ENCODE results near the gene PRKCH.

Gene PRKCH

GRCh38 chr14:61338457-61338856, 17.1 kb downstream of the PRKCH start:
- DNase-seq: no peak

- DNase-seq: no peak
These were observed 20.2 kb downstream of the PRKCH start for GRCh38 chr14:61341275-61342206.

GRCh38 chr14:61342486-61342885, 21.1 kb downstream of the PRKCH start:
- peak; percentile 86 for DNase-seq

- no peak for DNase-seq
These were observed 21.6 kb downstream of the PRKCH start for GRCh38 chr14:61342932-61343331.

GRCh38 chr14:61343471-61343870, 22.1 kb downstream of the PRKCH start:
- DNase-seq: no peak

- no peak for DNase-seq
These were observed 22.6 kb downstream of the PRKCH start for GRCh38 chr14:61343991-61344405.

- no peak for DNase-seq
These were observed 23.2 kb downstream of the PRKCH start for GRCh38 chr14:61344437-61345150.

- no peak for DNase-seq
These were observed 23.7 kb downstream of the PRKCH start for GRCh38 chr14:61345151-61345482.

GRCh38 chr14:61346221-61346620, 24.8 kb downstream of the PRKCH start:
- no peak for DNase-seq

GRCh38 chr14:61346793-61347192, 25.4 kb downstream of the PRKCH start:
- no peak for DNase-seq

GRCh38 chr14:61347826-61348443, 26.6 kb downstream of the PRKCH start:
- no peak for DNase-seq

- DNase-seq: no peak
These were observed 29.3 kb downstream of the PRKCH start for GRCh38 chr14:61350427-61351270.

- DNase-seq: no peak
These were observed 30.1 kb downstream of the PRKCH start for GRCh38 chr14:61351477-61351876.

- DNase-seq: no peak
These were observed 34.5 kb downstream of the PRKCH start for GRCh38 chr14:61355892-61356325.

- no peak for DNase-seq
These were observed 35.7 kb downstream of the PRKCH start for GRCh38 chr14:61357123-61357522.

GRCh38 chr14:61358554-61359226, 37.3 kb downstream of the PRKCH start:
- DNase-seq: no peak

GRCh38 chr14:61360796-61361525, 39.6 kb downstream of the PRKCH start:
- no peak for DNase-seq

- no peak for DNase-seq
These were observed 40.8 kb downstream of the PRKCH start for GRCh38 chr14:61362072-61362750.

- DNase-seq: no peak
These were observed 42.9 kb downstream of the PRKCH start for GRCh38 chr14:61364243-61364642.

- no peak for DNase-seq
These were observed 44.4 kb downstream of the PRKCH start for GRCh38 chr14:61365667-61366212.

Measured in activated CD8-positive, alpha-beta memory T cell treated with anti-CD3 and anti-CD28 coated beads, Interleukin-2, amount 50 U/mL, for 48 hours (primary cell).